NCI-H2196 (cell line): ENCODE data around the gene ORC5.

Experiments
- DNase-seq: peaks from one replicate; lab custom pipeline; 2025; ENCODE audit not compliant: unreplicated experiment; lab: John Stamatoyannopoulos, UW

The ORC5 gene

DNA sequence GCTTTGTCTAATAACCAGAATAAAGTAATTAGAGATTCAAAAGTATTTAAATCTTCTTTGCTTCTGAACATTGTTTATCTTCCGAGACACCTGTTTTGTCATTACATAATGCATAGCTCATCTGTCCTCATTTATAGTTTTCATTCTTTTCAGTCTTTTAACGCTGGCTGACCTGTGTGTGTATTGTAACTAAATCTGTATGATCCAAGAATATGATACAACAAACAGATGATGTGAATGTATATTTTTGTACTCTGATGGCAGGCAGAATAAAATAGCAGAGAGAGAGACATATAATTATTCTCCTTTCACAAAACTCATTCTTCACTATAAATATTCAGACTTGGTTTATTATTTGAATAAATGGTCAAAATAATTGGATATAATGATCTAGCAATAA is 80.6 kb downstream of the ORC5 start:
- no peak for DNase-seq

DNA sequence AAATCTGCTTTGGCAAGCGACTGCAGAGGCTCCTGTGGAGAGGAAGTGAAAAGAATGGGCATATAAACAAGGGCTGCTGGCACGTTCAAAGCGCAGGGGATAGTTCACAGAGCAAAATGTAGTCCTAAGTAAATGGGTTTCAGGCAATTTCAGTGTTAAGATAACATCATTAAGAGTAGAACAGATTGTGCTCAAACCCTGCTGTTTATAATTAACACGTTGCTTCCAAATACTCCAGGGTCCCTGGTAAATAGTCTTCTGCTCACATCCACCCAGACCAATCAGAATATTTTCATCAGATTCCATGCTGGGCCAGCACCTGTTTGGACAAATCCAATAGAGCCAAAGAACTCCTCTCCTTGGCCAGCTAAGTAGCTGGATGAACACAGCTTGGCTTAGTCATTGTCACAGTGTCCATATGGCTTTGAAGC is 81.4 kb downstream of the ORC5 start:
- DNase-seq = no peak

DNA sequence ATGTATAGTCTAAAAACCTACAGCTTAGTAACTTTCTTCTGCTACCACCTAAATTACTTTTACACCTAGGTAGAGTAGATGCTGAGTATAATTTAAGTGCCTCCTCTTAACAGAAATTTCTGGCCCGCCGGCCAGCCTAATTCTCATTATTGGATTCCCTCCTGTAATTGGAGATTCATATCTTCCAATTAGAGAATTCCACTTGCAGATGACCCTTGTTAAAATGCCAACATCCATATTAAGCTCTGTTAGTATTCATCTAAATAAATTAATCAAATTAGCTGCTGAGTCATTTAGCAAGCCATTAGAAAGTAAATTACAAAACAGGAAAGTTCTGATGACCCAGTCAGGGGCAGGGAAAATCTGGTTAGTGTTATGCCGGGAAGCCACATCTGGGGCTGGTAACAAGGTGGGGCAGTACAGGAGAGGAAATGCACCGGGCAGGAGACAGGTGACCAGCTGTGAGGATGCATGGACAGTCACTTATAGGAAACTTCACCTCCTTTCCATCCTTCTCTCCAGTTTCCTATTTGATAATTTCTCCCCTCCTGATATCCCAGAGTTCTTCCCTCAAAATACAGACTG is 82.8 kb downstream of the ORC5 start:
- no peak for DNase-seq

DNA sequence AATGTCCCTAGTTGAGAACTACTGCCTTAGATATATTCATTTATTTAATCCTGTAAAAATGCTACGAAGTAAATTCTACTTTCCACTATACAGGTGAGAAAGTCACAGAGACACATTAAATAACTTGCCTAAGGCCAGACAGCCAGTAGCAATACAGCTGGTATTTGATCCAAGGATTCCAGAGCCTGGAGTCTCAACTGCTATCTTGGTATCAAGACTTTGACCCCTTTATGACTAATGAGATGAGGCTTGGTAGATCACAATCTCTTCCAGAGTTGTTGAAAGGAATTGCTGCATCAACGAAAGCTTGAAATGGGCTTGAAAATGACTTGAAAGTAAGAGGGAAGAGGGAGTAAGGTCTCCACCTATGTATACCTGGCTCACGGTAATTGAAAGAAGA is 83.3 kb downstream of the ORC5 start:
- no peak for DNase-seq

DNA sequence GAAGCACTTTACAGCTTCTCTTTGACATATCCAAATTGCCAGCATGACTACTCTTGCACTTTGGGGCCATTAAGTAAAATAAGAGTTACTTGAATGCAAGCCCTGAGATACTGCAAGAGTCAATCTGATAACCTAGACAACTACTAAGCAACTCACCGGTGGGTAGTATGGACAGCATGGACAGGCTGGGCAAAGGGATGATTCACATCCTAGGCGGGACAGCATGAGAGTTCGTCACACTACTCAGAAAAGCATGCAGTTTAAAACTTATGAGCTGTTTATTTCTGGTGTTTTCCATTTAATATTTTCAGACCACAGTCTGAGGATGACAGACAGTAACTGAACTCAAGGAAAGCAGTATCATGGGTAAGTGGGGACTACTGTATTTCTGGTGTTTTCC is 84.0 kb downstream of the ORC5 start:
- no peak for DNase-seq

DNA sequence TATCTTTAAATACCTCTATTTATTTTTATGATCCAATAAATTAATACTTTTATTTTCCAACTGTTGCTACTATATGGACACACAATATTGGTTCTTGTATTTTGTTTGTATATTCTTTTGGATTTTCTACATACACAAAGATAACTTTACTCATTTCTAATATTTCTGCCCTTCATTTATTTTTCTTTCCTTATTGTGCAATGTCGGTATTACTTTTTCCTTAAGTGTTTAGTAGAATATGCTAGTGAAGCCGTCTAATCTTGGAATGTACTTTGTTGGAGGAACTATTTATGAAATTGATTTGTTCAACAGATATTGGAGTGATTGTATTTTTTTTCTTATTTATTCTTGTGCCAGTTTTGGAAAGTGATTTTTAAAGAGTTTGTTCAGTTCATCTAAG is 94.0 kb downstream of the ORC5 start:
- no peak for DNase-seq

DNA sequence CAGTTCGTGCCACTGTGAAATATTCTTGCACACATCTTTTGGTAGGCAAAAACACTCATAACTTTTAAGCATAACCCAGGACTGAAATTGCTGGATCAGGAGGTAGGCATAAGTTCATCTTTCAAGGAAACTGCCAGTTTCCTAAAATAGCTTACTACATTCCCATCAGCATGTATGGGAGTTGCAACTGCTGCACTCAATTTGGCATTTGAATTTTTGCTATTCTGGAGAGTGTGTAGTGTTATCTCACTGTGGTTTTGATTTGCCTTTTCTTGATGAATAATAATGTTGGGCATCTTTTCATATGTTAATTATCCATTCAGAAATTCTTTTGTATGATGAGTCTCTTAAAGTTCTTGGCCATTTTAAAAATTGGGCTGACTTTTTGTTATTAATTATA is 95.2 kb downstream of the ORC5 start:
- no peak for DNase-seq

DNA sequence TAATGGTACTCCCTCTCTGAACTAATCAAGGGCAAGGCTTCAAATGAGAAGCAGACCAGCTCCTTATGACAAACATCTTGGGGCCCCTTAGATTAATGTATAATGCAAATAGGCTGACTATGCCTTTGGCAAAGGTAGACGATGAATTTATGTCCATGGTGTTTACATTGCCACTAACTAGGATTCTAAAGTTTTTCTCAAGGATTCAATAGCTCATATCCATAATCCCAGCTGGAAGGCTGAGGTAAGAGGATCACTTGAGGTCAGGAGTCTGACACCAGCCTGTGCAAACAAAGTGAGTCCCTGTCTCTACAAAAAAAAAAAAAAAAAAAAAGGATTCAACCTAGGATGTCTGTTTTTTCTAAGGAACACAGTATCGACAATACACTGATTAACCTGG is 96.5 kb downstream of the ORC5 start:
- DNase-seq = no peak

DNA sequence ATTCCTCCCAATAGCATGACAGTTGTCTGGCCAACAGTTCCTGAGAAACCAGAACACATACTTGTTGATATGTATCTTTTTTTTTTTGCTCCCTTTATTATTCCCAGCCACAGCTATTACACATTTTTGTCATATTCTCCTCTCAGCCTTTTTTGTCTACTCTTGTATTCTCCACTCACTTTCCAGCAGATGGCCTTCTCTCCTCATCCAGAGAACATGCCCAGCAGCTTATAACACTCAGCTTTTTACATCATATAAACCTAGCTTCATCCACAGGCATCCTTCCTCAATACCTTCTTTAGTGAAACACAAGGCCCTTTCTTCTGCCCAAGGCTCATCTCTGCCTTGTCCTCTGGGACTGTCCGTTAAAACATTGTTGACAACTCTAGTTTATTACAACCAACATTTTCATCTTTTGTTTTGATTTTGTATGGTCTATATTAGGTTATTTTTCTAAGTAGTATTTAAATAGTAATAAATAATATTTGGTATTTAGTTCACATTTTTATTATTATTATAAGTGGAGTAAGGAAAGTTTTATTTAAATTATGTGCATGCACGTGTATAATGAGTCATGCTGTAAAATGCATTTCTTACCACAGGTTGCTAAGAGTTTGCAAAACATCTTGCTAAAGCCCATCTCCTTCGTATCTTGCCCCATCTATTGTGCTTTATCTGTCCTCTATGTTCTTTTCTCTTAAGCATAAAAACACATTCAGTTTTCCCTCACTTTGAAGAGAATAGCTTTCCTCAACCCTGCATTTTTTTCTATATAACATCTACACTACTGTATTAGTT is 101.5 kb downstream of the ORC5 start:
- peak; percentile 18 for DNase-seq

DNA sequence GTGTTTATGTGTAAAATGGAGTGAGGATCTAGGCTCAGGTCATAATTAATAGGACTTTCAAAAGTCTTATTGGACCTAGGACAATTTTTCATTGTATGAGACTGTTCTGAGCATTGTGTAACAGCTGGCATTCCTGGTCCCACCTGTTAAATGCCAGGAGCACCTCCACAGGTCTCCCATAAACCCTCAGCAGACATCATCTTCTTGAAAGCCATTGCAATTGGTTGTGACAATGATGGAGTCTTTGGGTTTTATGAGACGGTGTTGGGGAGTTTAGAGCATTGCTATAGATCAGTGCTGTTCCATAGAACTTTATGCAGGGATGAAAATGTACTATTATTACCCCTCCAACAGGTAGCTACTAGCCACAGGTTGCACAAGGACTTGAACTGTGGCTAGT is 108.9 kb downstream of the ORC5 start:
- DNase-seq = no peak

DNA sequence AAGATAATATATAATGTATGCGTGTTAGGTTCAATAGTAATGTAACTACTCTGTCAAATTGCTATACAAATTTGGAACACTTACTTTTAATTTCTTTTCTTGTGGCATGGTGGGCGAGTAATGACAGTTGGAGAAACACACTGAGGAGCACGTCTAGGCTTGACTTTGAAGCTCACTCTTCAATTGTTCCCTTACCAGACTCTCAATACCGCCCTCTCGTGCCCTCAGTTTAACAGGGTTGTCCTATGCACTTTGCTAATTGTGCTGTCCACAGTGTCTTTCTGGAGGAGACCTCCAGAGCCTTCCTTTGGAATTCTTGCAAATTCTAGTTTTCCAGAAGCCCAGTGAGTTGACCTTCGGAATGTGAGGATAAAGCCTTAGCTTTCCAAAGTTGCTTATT is 111.1 kb downstream of the ORC5 start:
- no peak for DNase-seq

DNA sequence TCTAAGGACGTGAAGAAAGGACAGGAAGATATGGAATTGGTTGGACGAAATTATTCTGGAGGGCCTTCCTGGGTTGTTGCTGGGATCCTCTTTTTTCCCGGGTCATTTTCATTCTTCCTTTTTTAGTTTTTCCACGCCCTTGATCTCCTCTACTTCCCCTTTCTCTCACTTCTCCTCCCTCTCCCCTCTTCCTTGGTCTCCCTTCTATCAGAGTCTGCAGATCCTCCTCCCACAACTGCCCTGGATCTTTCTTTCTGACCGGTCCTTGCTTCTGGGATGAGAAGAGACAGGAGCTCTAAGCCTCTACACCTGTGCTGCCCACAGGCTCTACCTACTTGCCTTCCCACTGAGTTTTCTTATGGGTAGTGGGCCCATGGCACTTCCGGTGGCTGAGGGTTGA is 114.7 kb downstream of the ORC5 start:
- no peak for DNase-seq

DNA sequence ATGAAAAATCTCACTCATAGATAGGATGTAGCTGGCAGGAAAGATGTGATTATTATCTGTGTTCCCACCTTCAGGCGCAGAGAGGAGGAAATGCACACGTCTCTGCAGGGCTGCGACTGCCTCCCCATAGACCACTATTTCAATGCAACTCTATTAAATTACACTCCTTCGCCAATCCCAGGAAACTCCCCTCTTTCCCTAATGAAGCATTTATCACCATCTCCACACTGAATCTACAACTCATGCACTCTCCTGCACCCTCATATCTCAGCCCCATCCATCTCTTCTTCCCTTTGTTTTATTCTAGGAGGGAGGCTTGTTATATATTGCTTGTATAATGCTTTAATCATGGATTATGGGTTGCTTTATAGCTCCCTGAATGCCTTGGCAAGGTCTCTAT is 116.6 kb downstream of the ORC5 start:
- no peak for DNase-seq

DNA sequence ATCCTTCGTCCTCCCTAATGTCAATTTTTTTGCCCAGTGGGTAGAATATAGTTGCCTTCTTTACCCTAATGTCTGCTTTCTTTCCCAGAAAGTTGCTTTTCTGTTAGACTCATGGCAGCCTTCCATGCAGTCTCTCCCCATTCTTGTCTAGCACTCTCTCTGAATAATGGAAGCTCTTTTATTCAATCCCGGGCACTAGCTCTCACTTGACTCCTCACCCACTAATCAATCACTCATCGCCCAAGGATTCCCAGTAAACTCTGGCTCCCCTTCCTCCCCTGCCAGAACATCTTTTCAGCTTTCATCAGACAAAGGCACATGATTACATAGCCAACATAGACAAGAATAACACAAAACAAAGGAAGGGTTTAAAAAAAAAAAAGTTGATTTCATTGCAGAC is 118.2 kb downstream of the ORC5 start:
- DNase-seq = no peak

DNA sequence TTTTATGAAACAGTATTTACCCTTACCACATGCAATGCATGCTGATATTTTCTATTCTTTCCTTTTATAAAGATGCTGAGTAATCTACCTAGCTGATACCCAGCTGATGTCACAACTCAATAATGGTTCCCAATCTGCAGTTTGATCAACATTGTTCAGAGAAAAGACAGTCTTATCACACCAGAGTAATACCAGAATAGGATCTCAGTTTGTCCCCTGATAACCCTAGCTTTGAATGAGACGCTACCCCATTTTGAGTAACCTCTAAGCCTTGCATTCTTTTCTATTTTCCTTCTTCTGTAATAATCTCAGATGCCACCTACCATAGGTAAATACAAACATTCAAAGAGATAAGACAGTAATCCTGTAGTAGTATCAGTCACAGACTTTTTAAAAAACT is 118.8 kb downstream of the ORC5 start:
- no peak for DNase-seq
